Neutrophil (primary cell): ENCODE measurements around the gene TASP1.
"Not testable (repeated sequence)": the region's sequence is repeated elsewhere in the genome, so short reads cannot be mapped to it uniquely, and the experiment has no call there.

Experiments used
- H3K27ac ChIP-seq: fragments of 200-600 bp; sonication (generic); 2 replicates; pipeline ENCODE4 v1.5.1; 2016; ENCODE audit warnings: mild to moderate bottlenecking, moderate library complexity
- H3K27me3 ChIP-seq: fragments of 200-600 bp; sonication (generic); 2 replicates; pipeline ENCODE4 v1.6.0; 2016; ENCODE audit warnings: mild to moderate bottlenecking
- H3K36me3 ChIP-seq: fragments of 200-600 bp; sonication (generic); 2 replicates; pipeline ENCODE4 v1.5.1; 2017
- H3K4me1 ChIP-seq, 2 experiments: fragments of 200-600 bp in 1 of 2; sonication (generic) in 1 of 2; 1 replicate in 1 of 2; 2 replicates in 1 of 2; pipeline versions ENCODE4 v1.5.1 to v1.6.1; 2013 to 2016; ENCODE audit warnings: low read depth in 1 of 2, low read length in 1 of 2, mild to moderate bottlenecking in 1 of 2, moderate library complexity in 1 of 2; ENCODE audit not compliant: control insufficient read depth in 1 of 2, insufficient read depth in 1 of 2
- H3K4me3 ChIP-seq, 2 experiments: fragments of 200-600 bp in 1 of 2; sonication (generic) in 1 of 2; 1 replicate in 1 of 2; 2 replicates in 1 of 2; pipeline ENCODE4 v1.5.1; 2013 to 2016; ENCODE audit warnings: low read depth in 1 of 2, low read length in 1 of 2, mild to moderate bottlenecking in 1 of 2, moderate library complexity in 1 of 2
- H3K9me3 ChIP-seq: fragments of 200-600 bp; sonication (generic); 2 replicates; pipeline ENCODE4 v1.5.1; 2016
- CTCF ChIP-seq: fragments of 200-600 bp; sonication (generic); IDR thresholded peaks from 2 replicates; pipeline ENCODE4 v1.5.1; 2016; ENCODE audit warnings: antibody characterized with exemption

The TASP1 gene

GRCh38 chr20:13644010-13644409 lies 5.3 kb upstream of the TASP1 start:
- no peaks in the 10 kb centered on the region for H3K36me3 ChIP-seq
- no peak for TF ChIP-seq CTCF
- no peak overlapping the region for H3K27ac ChIP-seq
- peaks cover 0 to 3% of the 10 kb centered on the region in 2 experiments for H3K4me1 ChIP-seq
- peaks cover 49% of the 10 kb centered on the region for H3K27me3 ChIP-seq
- no peaks in the 10 kb centered on the region for H3K9me3 ChIP-seq
- no peak overlapping the region for H3K4me3 ChIP-seq

GRCh38 chr20:13639150-13639497 lies 392 bp upstream of the TASP1 start:
- Histone ChIP-seq H3K36me3 (no peaks in the 10 kb centered on the region), H3K4me3 (peak overlapping the region; percentile 76 to 78), H3K4me1 (peaks cover 4 to 12% of the 10 kb centered on the region in 2 experiments), H3K27ac (no peak overlapping the region), H3K9me3 (no peaks in the 10 kb centered on the region), H3K27me3 (peaks cover 40% of the 10 kb centered on the region)
- no peak for TF ChIP-seq CTCF

- H3K9me3 ChIP-seq = no peaks in the 10 kb centered on the region
- no peak for TF ChIP-seq CTCF
Measured at GRCh38 chr20:13638162-13638495, 603 bp downstream of the TASP1 start.

GRCh38 chr20:13632431-13632830 lies 6.3 kb downstream of the TASP1 start:
- no peak overlapping the region for H3K27ac ChIP-seq
- H3K36me3 ChIP-seq = no peaks in the 10 kb centered on the region
- TF ChIP-seq CTCF = no peak
- no peaks in the 10 kb centered on the region for H3K9me3 ChIP-seq
- no peak overlapping the region for H3K4me3 ChIP-seq
- no peaks in the 10 kb centered on the region for H3K27me3 ChIP-seq
- H3K4me1 ChIP-seq = no peaks in the 10 kb centered on the region

More at GRCh38 chr20:13638162-13638495, 603 bp downstream of the TASP1 start:
- peak overlapping the region; percentile 58 for H3K27ac ChIP-seq
- no peaks in the 10 kb centered on the region for H3K36me3 ChIP-seq
- peaks cover 4 to 12% of the 10 kb centered on the region in 2 experiments for H3K4me1 ChIP-seq
- peak overlapping the region; percentile 76 to 78 for H3K4me3 ChIP-seq
- H3K27me3 ChIP-seq = peaks cover 30% of the 10 kb centered on the region

GRCh38 chr20:13627525-13627924 lies 11.2 kb downstream of the TASP1 start:
- H3K27me3 ChIP-seq, H3K4me1 ChIP-seq, H3K27ac ChIP-seq, H3K36me3 ChIP-seq, H3K4me3 ChIP-seq, H3K9me3 ChIP-seq: not testable (repeated sequence)

GRCh38 chr20:13626724-13627123 lies 12.0 kb downstream of the TASP1 start:
- no peak for TF ChIP-seq CTCF
- H3K36me3 ChIP-seq = no peaks in the 10 kb centered on the region
- H3K9me3 ChIP-seq = no peaks in the 10 kb centered on the region
- no peak overlapping the region for H3K4me3 ChIP-seq
- no peaks in the 10 kb centered on the region for H3K27me3 ChIP-seq
- no peaks in the 10 kb centered on the region for H3K4me1 ChIP-seq
- no peak overlapping the region for H3K27ac ChIP-seq
